Head of caudate nucleus (tissue), 42 donors: ENCODE measurements around the gene DRAM1.
"Not testable (repeated sequence)": the region's sequence is repeated elsewhere in the genome, so short reads cannot be mapped to it uniquely, and the experiment has no call there.

Experiments
- DNase-seq, 42 donors: peaks; one replicate each; pipeline versions ENCODE4 v3.0.0 to v3.0.0-alpha.2; 2020 to 2021; ENCODE audit warnings: mixed read lengths in 7 of 42
- intact Hi-C: fragments of 100-400 bp; cut with DNase I; formaldehyde crosslinking; loops from one replicate; pipeline ENCODE4 v1.15.0; 2022

Gene DRAM1

DNA sequence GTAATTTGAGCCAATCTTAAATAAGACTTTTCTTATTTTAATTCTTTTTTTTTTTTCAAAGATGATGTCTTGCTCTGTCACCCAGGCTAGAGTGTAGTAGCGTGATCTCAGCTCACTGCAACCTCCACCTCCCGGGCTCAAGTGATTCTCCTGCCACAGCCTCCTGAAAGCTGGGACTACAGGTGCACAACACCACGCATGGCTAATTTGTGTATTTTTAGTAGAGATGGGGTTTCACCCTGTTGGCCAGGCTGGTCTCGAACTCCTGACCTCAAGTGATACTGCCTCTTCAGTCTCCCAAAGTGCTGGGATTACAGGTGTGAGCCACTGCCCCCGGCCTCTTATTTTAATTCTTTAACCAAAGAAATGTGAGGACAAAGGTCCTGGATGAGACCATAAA, 20.8 kb upstream of the DRAM1 start:
- DNase-seq, intact Hi-C loops: not testable (repeated sequence)

DNA sequence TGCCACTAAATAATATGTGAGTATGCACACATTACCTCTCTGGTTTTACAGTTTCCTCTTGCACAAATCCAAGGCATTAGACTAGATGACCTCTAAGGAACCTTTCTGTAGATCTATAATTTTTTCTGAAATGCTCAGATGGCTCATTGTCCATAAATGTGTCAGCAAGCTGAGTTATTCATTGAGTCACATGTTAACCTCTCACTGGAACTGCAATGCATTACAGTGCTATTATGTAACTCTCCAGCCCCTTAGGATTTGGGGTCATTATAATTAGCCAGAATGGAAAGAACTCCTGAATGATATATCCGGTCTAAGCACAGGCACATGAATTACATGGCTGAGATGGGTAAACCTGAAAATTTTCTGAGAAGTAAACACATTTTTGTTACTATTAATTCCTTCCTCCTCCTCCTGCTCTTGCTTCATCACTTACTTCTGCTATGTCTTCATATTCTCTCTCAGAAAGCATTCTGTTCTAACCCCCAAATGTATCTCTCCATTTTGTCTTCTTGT, 20.3 kb upstream of the DRAM1 start:
- intact Hi-C loops = no loop called here
- DNase-seq = no peak

DNA sequence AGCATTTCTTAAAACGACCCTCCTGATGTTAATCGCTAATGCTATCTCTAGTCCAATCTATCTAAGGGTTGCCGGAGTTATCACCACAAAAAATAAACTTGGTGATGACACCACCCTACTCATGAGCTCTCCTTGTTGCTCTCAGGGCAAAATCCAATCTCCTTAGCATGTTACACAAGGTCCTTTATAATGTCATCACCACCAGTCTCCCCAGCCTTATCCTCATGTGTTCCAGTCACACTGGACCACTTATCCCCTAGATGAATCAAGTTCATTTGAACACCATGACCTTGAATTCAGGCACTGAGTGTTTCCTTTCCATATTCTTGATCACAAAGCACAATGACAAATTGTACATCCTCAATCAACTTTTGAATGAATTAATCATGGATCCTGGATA, 19.0 kb upstream of the DRAM1 start:
- no peak for DNase-seq
- intact Hi-C loops = no loop called here

DNA sequence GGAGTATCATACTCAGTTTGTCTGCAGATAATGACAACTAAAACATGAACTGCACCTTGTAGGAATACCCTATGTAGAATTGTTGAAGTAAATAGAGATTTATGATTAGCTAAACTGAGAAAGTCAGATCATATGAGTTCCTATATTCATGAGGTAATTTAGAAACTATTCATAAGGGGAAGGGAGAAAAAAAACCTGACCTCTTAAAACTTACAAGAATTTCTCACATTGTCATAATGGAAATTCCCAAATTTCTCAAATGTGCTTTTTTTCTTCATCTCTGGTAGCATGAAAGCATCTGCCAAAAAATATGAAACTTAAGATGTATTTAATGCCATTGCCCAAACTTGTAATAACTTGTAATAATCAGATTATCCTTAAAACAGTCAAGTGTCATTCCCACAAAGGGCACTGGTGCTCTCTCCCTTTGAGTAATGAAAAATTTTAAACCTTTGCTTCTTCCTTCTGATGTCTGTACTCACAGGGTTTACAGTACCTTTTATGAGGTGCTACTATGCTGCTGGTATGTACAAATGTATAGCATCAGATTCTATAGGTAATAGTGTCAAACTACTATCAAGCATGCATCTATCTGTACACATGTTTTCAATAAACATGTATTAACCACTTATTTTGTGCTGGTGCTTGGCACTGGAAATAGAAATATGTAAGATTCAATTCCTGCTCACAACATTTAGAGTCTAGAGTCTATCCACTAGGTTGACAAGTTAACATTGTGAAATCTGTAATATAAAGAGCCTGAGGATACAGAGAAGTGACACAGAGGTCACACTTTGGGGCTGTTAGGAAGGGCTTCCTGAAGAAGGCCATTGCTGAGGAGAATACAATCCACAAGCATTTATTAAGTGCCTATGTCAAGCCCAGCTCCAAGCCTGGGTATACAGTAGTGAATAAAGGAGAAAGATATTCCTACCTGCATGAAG, 17.4 kb upstream of the DRAM1 start:
- DNase-seq = no peak
- intact Hi-C loops = no loop called here

DNA sequence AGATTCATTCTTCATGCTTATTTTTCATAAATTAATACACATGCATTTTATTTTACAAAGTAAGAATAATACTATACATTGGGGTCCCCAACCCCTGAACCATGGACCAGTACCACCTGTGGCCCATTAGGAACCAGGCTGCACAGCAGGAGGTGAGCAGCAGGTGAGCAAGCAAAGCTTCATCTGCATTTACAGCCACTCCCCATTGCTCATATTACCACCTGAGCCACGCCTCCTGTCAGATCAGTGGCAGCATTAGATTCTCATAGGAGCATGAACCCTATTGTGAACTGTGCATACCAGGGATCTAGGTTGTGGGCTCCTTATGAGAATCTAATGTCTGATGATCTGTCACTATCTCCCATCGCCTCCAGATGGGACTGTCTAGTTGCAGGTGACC, 15.7 kb upstream of the DRAM1 start:
- DNase-seq, intact Hi-C loops: not testable (repeated sequence)

DNA sequence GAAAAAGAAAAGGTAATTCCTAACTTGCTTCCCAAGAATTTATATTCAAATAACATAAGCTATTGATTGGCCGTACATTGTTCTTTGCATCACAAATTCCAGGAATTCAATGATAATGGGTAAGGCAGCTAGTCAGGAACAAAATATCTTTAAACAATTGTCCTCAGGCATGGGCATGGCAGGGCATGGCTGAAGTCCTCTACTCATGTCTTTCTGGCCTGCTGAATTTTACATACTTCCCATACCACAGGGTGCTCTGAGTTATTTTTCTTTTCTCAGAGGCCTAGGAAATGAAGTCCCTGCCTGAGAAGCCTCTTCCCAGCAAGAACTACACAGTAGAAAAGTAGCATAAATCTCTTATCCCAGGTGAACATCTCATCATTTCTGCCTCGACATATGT, 15.1 kb upstream of the DRAM1 start:
- intact Hi-C loops = no loop called here
- DNase-seq = no peak

DNA sequence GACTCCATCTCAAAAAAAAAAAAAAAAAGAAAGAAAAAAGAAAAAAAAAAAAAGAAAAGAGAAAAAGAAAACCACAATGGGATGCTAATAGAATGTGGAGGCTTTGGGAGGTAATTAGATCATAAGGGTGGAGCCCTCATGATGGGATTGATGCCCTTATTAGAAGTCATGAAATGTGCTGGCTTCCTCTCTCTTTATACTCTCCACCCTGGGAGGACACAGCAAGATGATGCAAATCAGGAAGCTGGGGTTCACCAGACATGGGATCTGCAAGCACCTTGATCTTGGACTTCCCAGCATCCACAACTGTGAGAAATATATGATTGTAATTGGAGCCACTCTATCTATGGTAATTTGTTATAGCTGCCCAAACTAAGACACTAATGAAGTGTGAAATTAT, 13.4 kb upstream of the DRAM1 start:
- intact Hi-C loops = no loop called here
- no peak for DNase-seq

DNA sequence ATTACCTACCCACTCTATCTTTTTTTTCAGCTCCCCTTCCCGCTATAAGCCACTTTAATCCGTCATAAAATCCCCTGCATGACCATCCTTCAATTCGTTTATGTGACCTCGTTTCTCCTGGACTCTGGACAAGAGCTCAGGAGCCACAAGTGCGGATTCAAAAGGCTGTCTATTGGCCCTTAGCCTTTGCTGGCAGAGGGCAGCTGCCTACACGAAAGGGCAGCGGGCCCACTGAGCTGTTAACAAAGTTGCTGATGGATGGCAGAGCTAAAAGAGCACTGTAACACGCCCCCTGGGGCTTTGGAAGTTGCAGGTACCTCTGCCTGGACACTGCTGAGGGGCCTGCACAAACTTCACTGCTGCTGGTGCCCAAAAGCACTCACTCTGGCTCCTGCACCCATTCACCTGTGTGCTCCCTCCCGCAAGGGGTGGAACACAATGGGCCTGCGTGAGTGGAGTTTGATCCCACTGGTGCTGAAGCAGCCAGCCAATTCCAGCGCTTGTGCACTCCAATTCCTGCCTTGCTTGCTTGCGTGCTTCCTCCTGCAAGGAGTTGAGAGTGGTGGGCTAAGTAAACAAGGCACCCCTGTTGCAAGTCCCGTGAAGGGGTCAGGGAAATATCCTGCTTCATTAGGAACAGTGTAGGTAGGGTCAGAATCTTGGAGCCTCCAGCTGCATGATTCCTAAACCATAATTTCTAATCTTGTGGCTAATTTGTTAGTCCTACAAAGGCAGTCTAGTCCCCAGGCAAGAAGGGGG, 10.6 kb upstream of the DRAM1 start:
- DNase-seq = no peak
- intact Hi-C loops = no loop called here

DNA sequence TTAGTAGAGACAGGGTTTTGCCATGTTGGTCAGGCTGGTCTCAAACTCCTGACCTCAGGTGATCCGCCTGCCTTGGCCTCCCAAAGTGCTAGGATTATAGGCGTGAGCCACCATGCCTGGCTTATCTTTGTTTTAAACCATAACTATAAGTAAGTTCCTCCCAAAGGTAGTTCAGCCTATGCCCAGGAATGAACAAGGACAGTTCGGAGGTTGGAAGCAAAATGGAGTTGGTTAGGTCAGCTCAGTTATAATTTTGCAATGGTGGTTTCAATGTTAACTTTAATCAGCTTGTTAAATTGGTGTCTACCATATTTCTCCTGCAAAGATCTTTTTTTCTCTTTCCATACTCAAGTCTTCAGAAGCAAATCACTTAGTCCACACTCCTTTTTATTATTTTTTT, 9.8 kb upstream of the DRAM1 start:
- DNase-seq, intact Hi-C loops: not testable (repeated sequence)

DNA sequence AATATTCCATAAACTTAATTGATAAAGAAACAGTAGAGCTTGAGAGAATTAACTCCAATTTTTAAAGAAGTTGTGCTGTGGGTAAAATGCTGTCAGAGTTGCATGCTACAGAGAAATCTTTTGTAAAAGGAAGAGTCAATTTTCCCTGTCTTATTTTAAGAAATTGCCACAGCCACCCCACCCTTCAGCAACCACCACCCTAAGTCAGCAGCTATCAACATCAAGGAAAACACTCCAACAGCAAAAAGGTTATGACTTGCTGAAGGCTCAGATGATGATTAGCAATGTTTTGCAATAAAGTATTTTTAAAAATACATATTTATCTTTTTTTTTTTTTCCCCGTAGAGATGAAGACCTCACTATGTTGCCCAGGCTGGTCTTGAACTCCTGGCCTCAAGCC, 6.5 kb upstream of the DRAM1 start:
- no peak for DNase-seq
- intact Hi-C loops = no loop called here

DNA sequence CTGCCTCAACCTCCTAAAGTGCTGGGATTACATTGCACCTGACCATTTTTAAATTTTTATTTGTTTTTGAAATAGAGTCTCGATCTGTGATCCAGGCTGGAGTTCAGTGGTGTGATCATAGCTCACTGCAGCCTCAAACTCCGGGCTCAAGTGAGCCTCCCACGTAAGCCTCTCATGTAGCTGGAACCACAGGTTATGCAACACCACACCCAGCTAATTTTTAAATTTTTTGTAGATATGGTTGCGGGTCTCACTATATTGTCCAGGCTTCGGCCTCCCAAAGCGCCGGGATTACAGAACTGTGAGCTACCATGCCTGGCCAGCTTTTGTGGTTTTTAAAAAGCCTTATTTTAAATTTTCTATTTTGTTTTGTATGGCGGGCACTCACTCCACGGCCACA, 2.2 kb upstream of the DRAM1 start:
- intact Hi-C loops = no loop called here
- no peak for DNase-seq

DNA sequence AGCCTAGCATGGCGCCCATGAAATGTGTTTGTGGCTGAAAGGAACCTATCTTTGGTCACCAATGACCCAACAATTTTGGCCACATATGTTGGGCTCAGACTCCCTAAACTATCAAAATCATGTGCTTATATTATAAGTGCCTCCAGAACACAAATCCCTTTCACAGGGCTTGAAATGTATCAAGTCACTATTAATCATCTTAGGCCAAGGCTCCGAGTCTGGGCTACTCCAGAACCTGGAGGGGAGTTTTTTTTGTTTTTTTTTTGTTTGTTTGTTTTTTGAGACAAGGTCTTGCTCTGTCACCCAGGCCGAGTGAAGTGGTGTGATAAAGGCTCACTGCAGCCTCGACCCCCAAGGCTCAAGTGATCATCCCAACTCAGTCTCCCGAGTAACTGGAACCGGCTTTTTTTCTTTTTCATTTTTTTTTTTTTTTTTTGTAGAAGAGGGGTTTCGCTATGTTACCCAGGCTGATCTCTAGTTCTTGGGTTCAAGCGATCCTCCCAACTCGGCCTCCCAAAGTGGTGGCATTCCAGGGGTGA, 989 bp upstream of the DRAM1 start:
- intact Hi-C loops = no loop called here

DNA sequence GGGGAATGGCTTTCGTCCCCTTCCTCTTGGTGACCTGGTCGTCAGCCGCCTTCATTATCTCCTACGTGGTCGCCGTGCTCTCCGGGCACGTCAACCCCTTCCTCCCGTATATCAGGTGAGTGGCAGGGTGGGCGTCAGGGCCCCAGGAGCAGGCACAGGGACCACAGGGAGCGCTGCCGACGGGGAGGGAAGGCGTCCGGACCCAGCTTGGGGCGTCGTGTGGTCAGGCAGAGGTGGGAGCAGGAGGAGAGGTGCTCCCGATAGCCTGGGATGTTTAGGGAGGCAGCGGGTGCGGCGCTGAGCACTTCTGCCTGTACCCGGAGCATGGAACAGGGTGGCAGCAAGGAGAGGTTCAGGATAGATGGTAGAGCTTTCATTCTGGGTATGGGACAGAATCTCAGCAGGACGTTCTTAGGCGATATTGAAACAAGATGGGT, 444 bp downstream of the DRAM1 start:
- intact Hi-C loops = no loop called here

More for the DNA sequence above, 989 bp upstream of the DRAM1 start:
- DNase-seq = no peak

DNA sequence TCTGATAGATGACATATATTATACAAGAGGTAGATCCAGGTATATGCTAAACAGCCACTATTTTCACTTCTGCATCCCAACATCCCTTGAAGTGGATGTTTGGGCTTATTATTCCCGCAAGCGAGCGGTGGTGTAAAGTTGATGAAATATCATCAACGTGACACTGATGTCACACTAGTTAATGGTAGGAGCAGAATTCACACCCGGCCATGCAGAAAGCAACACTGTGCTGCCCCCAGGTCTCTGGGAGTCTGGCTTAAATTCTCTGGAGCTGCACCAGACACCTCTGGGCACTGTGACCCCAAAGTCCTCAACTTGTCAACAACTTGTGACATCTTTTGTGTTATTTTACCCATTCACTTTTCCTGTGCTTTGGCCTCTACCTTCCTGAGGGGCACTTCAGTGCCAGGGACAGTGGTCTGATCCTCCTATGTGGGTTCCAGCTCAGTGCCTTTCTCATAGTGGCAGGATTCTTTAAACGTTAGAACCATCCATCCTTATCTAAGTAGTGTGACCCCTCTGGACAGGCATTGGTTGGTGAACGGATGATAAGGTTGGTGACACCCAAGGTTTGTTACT, 952 bp downstream of the DRAM1 start:
- peak in 1 of 42 donors; percentile 3 for DNase-seq
- intact Hi-C loops = no loop called here

More for the DNA sequence above, 444 bp downstream of the DRAM1 start:
- peak in 2 of 42 donors; percentile 4 to 11 for DNase-seq

DNA sequence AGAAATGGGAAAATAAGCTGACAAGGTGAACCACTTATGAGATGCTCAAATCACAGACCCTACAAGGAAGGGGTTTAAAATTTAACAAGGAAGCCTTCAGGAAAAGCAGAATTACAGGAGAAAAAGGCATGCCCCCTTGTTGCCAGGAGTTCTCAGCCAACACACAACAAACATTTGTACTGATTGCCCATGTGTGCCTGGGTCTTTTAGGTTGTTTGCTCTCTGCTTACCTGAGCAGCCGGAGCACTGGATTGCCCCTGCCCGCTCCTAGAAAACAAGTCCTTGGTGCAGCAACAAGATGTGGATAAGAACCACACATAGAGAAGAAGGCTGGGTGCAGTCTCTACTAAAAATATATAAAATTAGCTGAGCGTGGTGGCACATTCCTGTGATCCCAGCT, 3.4 kb downstream of the DRAM1 start:
- intact Hi-C loops = no loop called here
- no peak for DNase-seq

DNA sequence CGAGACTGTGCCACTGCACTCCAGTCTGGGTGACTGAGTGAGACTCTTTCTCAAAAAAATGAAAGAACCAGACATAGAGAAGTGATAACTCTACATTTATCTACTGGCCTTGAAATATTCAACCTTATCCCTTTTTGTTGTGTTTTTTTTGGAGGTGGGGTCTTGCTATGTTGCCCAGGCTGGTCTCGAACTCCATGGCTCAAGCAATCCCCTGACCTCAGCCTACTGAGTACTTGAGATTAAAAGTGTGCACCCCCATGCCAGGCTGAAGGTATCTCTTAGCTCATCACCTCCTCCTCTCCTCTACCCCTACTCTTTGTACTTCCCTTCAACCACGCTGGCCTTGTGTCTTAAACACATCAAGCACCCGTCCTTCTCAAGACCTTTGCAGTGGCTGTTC, 3.8 kb downstream of the DRAM1 start:
- no peak for DNase-seq
- intact Hi-C loops = no loop called here

DNA sequence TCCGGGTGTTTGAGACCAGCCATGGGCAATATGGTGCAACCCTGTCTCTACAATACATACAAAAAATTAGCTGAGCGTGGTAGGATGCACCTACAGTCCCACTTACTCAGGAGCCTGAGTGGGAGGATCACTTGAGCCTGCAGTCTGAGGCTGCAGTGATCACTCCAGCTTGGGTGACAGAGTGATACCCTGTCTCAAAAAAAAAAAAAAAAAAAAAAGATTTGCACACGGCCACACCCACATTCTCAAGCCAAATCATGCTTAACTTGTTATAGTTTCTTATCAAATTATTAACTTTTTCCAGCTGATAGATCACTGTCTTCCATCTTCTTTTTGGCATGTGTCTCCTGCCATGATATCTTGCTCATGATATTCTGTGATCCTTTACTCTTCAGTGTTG, 6.8 kb downstream of the DRAM1 start:
- intact Hi-C loops = no loop called here
- DNase-seq = no peak

DNA sequence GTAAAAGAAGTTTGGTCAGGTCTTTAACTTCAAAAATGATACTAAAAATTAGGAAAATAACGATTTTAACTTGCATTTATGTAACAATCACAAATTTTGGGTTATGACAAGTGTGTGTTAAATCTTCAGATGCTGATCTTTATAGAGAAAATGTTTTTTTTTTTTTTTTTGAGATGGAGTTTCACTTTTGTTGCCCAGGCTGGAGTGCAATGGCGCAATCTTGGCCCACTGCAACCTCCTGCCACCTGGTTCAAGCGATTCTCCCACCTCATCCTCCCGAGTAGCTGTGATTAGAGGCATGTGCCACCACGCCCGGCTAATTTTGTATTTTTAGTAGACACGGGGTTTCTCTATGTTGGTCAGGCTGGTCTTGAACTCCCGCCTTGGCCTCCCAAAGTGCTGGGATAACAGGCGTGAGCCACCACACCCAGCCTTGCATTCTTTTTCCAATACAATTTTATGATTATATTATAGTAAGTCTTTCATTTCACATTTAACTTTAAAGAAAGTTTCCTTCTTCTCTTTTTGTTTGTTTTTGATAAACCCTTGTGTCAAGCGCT, 7.5 kb downstream of the DRAM1 start:
- intact Hi-C loops, DNase-seq: not testable (repeated sequence)

DNA sequence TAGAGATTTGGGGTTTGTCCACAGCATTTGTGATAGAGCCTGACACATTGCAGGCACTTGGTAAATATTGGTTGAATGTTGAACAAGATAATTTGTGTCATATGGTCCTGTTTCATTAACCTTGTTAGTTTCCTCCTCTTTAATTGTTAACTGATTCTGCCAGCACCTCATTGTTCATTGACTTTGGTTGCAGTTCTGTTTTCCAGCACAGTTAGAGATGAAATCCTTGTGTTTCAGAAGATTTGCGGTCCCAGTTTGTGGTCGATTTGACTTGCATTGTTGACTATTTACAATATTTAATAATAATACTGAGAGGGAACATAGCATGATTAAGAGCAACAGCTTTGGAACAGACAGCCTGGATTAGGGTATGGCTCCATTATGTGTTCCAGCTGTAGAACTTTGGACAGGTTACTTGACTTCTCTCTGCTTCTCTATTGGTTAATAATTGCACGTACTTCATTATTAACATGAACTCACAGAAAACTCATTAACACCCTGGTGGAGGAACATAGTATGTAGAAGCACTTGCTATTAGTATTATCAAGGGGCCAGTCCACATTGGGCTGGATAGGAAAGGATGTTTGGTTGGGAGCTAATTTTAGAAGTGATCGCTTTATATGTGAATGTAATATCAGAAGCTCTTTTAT, 8.7 kb downstream of the DRAM1 start:
- intact Hi-C loops = no loop called here
- DNase-seq = no peak
